Measurements from ENCODE around the gene USP47. TPM values are rescaled to one million over a fixed set of nuclear protein-coding genes. Genes with fewer than 3 reads are reported as not detected.

The USP47 gene
- total RNA-seq, 1 donor from 2014 or later: 53.7 TPM

- intact Hi-C loops (cut with micrococcal nuclease): no loop called here
- H3K36me3 ChIP-seq: peaks cover 66% of the 10 kb centered on the region
Observed at GRCh38 chr11:11997049-11997322, 155.2 kb downstream of the USP47 start.

GRCh38 chr11:11998091-11998781, 156.5 kb downstream of the USP47 start:
- DNase-seq: no peak
- Histone ChIP-seq H3K36me3 (peaks cover 68% of the 10 kb centered on the region), H3K9me3 (replicated peaks) (no peaks in the 10 kb centered on the region), H3K27ac (replicated peaks) (no peak overlapping the region), H3K4me1 (peaks cover 18% of the 10 kb centered on the region), H3K27me3 (ENCODE audit: low read depth) (no peaks in the 10 kb centered on the region), H3K4me3 (no peak overlapping the region)
- intact Hi-C loops (cut with micrococcal nuclease): no loop called here
- TF ChIP-seq CTCF (IDR thresholded peaks at IDR 0.05; ENCODE audit: borderline replicate concordance): no peak

More at GRCh38 chr11:11997049-11997322, 155.2 kb downstream of the USP47 start:
- no peak for TF ChIP-seq CTCF (IDR thresholded peaks at IDR 0.05; ENCODE audit: borderline replicate concordance)
- Histone ChIP-seq H3K27me3 (ENCODE audit: low read depth) (no peaks in the 10 kb centered on the region), H3K4me3 (no peak overlapping the region), H3K27ac (replicated peaks) (no peak overlapping the region), H3K4me1 (peaks cover 24% of the 10 kb centered on the region), H3K9me3 (replicated peaks) (no peaks in the 10 kb centered on the region)
- DNase-seq: no peak

GRCh38 chr11:12001186-12001585, 159.4 kb downstream of the USP47 start:
- Histone ChIP-seq H3K4me1 (peaks cover 32% of the 10 kb centered on the region), H3K27ac (replicated peaks) (no peak overlapping the region), H3K27me3 (ENCODE audit: low read depth) (no peaks in the 10 kb centered on the region), H3K36me3 (peaks cover 58% of the 10 kb centered on the region), H3K4me3 (no peak overlapping the region), H3K9me3 (replicated peaks) (no peaks in the 10 kb centered on the region)
- TF ChIP-seq CTCF (IDR thresholded peaks at IDR 0.05; ENCODE audit: borderline replicate concordance): no peak
- intact Hi-C loops (cut with micrococcal nuclease): no loop called here
- DNase-seq: no peak

GRCh38 chr11:12003336-12003735, 161.6 kb downstream of the USP47 start:
- peaks cover 53% of the 10 kb centered on the region for H3K4me1 ChIP-seq
- DNase-seq: no peak
- no peak overlapping the region for H3K4me3 ChIP-seq
- no peaks in the 10 kb centered on the region for H3K9me3 ChIP-seq (replicated peaks)
- TF ChIP-seq CTCF (IDR thresholded peaks at IDR 0.05; ENCODE audit: borderline replicate concordance): no peak
- no peak overlapping the region for H3K27ac ChIP-seq (replicated peaks)
- H3K36me3 ChIP-seq: peaks cover 37% of the 10 kb centered on the region
- peaks cover 15% of the 10 kb centered on the region for H3K27me3 ChIP-seq (ENCODE audit: low read depth)
- intact Hi-C loops (cut with micrococcal nuclease): no loop called here

DNA sequence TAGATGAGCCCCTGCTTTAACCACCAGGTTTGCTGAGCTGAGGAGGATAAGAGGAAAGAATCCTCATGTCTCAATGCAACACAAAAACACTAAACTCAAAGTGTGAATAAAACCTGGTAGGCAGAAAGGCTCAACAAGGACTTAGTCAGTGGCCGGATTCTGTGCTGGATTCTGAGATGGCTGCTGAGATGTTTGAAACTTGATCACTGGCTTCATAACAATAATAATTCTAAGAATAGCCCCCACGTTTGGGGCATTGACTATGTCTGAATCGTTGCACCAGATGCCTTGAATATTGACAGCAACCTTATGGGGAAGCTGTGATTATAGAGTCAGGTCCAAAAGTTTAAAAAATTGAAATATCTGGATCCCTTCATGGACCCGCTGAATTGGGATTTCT, 162.0 kb downstream of the USP47 start:
- Histone ChIP-seq H3K27ac (replicated peaks) (peak overlapping the region; percentile 86), H3K4me1 (peaks cover 56% of the 10 kb centered on the region), H3K36me3 (peaks cover 33% of the 10 kb centered on the region), H3K4me3 (no peak overlapping the region), H3K27me3 (ENCODE audit: low read depth) (peaks cover 18% of the 10 kb centered on the region), H3K9me3 (replicated peaks) (no peaks in the 10 kb centered on the region)
- TF ChIP-seq CTCF (IDR thresholded peaks at IDR 0.05; ENCODE audit: borderline replicate concordance): no peak
- intact Hi-C loops (cut with micrococcal nuclease): no loop called here
- DNase-seq: no peak
